HL-60 (cell line): ENCODE data around the gene CRHBP.
"Not testable (repeated sequence)": the region's sequence is repeated elsewhere in the genome, so short reads cannot be mapped to it uniquely, and the experiment has no call there.

Experiments
- DNase-seq, 2 experiments: peaks; one replicate each; pipeline ENCODE4 v3.0.0-alpha.2; 2010 to 2020; ENCODE audit warnings: low read depth in 1 of 2, low spot score in 1 of 2
- H3K27ac ChIP-seq: fragments of 250-450 bp; sonication (Bioruptor Pico); replicated peaks from 2 replicates; pipeline ENCODE4 v1.5.1; 2020; ENCODE audit warnings: mild to moderate bottlenecking, moderate library complexity
- H3K27me3 ChIP-seq: fragments of 250-450 bp; sonication (Bioruptor Pico); 2 replicates; pipeline ENCODE4 v1.5.1; 2021; ENCODE audit warnings: mild to moderate bottlenecking, moderate library complexity; ENCODE audit not compliant: insufficient read depth, poor library complexity, severe bottlenecking
- H3K4me3 ChIP-seq: replicated peaks from 2 replicates; pipeline ENCODE4 v1.5.1; 2011; ENCODE audit warnings: mild to moderate bottlenecking, control low read depth, low read length; ENCODE audit not compliant: insufficient read depth
- CTCF ChIP-seq: IDR thresholded peaks from one replicate; pipeline ENCODE4 v1.5.1; 2011; ENCODE audit warnings: low read length, control low read depth, inconsistent platforms; ENCODE audit not compliant: insufficient read depth
- GABPA ChIP-seq: IDR thresholded peaks from 2 replicates; pipeline ENCODE4 v1.6.1; 2012; ENCODE audit warnings: low read depth
- POLR2AphosphoS5 ChIP-seq: IDR thresholded peaks from 2 replicates; pipeline ENCODE4 v1.6.1; 2012; ENCODE audit warnings: low read depth
- REST ChIP-seq: IDR thresholded peaks from 2 replicates; pipeline ENCODE4 v1.6.1; 2012; ENCODE audit warnings: low read depth; ENCODE audit not compliant: insufficient replicate concordance
- SPI1 ChIP-seq: IDR thresholded peaks from 2 replicates; pipeline ENCODE4 v1.6.1; 2012; ENCODE audit warnings: low read depth, mild to moderate bottlenecking, borderline replicate concordance

Gene CRHBP

GRCh38 chr5:76986825-76987526, 34.1 kb downstream of the CRHBP start:
- DNase-seq = no peak
- H3K27ac ChIP-seq = no peak overlapping the region
- no peaks in the 10 kb centered on the region for H3K27me3 ChIP-seq
- H3K4me3 ChIP-seq = no peak overlapping the region
- no peak for TF ChIP-seq POLR2AphosphoS5
- no peak for TF ChIP-seq CTCF
- no peak for TF ChIP-seq REST
- no peak for TF ChIP-seq GABPA
- no peak for TF ChIP-seq SPI1

GRCh38 chr5:76990899-76991459, 38.1 kb downstream of the CRHBP start:
- Histone ChIP-seq H3K27ac (no peak overlapping the region), H3K4me3 (no peak overlapping the region), H3K27me3 (no peaks in the 10 kb centered on the region)
- DNase-seq = peak in 1 of 2 experiments; percentile 3
- TF ChIP-seq GABPA = no peak
- TF ChIP-seq SPI1 = no peak
- no peak for TF ChIP-seq REST
- no peak for TF ChIP-seq POLR2AphosphoS5
- TF ChIP-seq CTCF = no peak

GRCh38 chr5:76993436-76993835, 40.6 kb downstream of the CRHBP start:
- not testable (repeated sequence) for H3K27ac ChIP-seq, H3K27me3 ChIP-seq, DNase-seq, H3K4me3 ChIP-seq

GRCh38 chr5:76994337-76994736, 41.5 kb downstream of the CRHBP start:
- no peak for DNase-seq
- Histone ChIP-seq H3K27me3 (no peaks in the 10 kb centered on the region), H3K27ac (no peak overlapping the region), H3K4me3 (no peak overlapping the region)
- TF ChIP-seq POLR2AphosphoS5 (no peak), GABPA (no peak), CTCF (no peak), REST (no peak), SPI1 (no peak)

- DNase-seq, H3K27me3 ChIP-seq, H3K27ac ChIP-seq, H3K4me3 ChIP-seq: not testable (repeated sequence)
These were observed 45.4 kb downstream of the CRHBP start for GRCh38 chr5:76998251-76998650.
